Activated T-helper 9 cell treated with anti-CD3 and anti-CD28 coated beads, Interleukin-2, amount 50 U/mL, for 16 hours (primary cell): Measurements from ENCODE around the gene TRMT1.
"Not testable (repeated sequence)": the region's sequence is repeated elsewhere in the genome, so short reads cannot be mapped to it uniquely, and the experiment has no call there.

Source experiments
- DNase-seq: peaks from one replicate; pipeline ENCODE4 v3.0.0-alpha.2; 2020; ENCODE audit warnings: low read depth

The TRMT1 gene

GRCh38 chr19:13150187-13150930 is 33.8 kb upstream of the TRMT1 start, which contains the start of the genes IER2 and STX10:
IER2 (plus strand) TSS chr19:13150411; CDS start chr19:13153187, 2,776 bp downstream.
STX10 (minus strand) TSS chr19:13150375; CDS start chr19:13150173, 202 bp downstream.
- peak; percentile 90 for DNase-seq

- DNase-seq, result no peak
Observed at GRCh38 chr19:13149628-13150186, 33.2 kb upstream of the TRMT1 start.

- not testable (repeated sequence) for DNase-seq
Observed at GRCh38 chr19:13149173-13149627, 32.7 kb upstream of the TRMT1 start.

- no peak for DNase-seq
Observed at GRCh38 chr19:13146763-13147563, 30.4 kb upstream of the TRMT1 start.

GRCh38 chr19:13139633-13140311 is 23.2 kb upstream of the TRMT1 start:
- no peak for DNase-seq

GRCh38 chr19:13138916-13139198 is 22.3 kb upstream of the TRMT1 start:
- DNase-seq, result no peak

GRCh38 chr19:13138171-13138915 is 21.8 kb upstream of the TRMT1 start:
- DNase-seq, result no peak

- no peak for DNase-seq
Observed at GRCh38 chr19:13137290-13137794, 20.8 kb upstream of the TRMT1 start.

GRCh38 chr19:13135068-13136062 is 18.8 kb upstream of the TRMT1 start:
- no peak for DNase-seq

GRCh38 chr19:13134626-13135025 is 18.1 kb upstream of the TRMT1 start:
- DNase-seq, result no peak

GRCh38 chr19:13133241-13133870 is 16.8 kb upstream of the TRMT1 start:
- DNase-seq, result no peak

- DNase-seq, result peak; percentile 40
Observed at GRCh38 chr19:13132471-13133180, 16.1 kb upstream of the TRMT1 start.

GRCh38 chr19:13130886-13131490 is 14.4 kb upstream of the TRMT1 start:
- no peak for DNase-seq

GRCh38 chr19:13129384-13129783 is 12.8 kb upstream of the TRMT1 start:
- DNase-seq, result no peak

GRCh38 chr19:13128583-13128982 is 12.0 kb upstream of the TRMT1 start:
- DNase-seq, result no peak

- DNase-seq, result no peak
Observed at GRCh38 chr19:13127811-13128575, 11.5 kb upstream of the TRMT1 start.

- DNase-seq, result no peak
Observed at GRCh38 chr19:13127051-13127450, 10.5 kb upstream of the TRMT1 start.
